Transverse colon (tissue), 4 donors: ENCODE data around the gene SH3PXD2B. TPM values are rescaled to one million over a fixed set of nuclear protein-coding genes. Genes with fewer than 3 reads are reported as not detected.
"Not testable (repeated sequence)": the region's sequence is repeated elsewhere in the genome, so short reads cannot be mapped to it uniquely, and the experiment has no call there.

ENCODE experiments used
- DNase-seq: peaks from one replicate; pipeline ENCODE4 v3.0.0-alpha.2; 2019
- H3K27ac ChIP-seq, 4 donors: fragments of 200-600 bp; sonication (generic); 2 replicates each; pipeline ENCODE4 v1.5.1; 2016 to 2018; ENCODE audit warnings: inconsistent platforms in 4 of 4
- H3K27me3 ChIP-seq: fragments of 200-600 bp; sonication (generic); 2 replicates; pipeline ENCODE4 v1.5.1; 2017; ENCODE audit warnings: inconsistent platforms
- H3K36me3 ChIP-seq, 4 donors: fragments of 200-600 bp; sonication (generic); 2 replicates each; pipeline ENCODE4 v1.5.1; 2017 to 2019; ENCODE audit warnings: inconsistent platforms in 4 of 4
- H3K4me1 ChIP-seq, 4 donors: fragments of 200-600 bp; sonication (generic); 2 replicates each; pipeline ENCODE4 v1.5.1; 2017 to 2020; ENCODE audit warnings: inconsistent platforms in 4 of 4
- H3K4me3 ChIP-seq, 4 donors: fragments of 200-600 bp; sonication (generic); 1 replicate in 1 of 4; 2 replicates in 3 of 4; pipeline versions ENCODE4 v1.5.1 to v1.6.1; 2017 to 2019; ENCODE audit warnings: inconsistent platforms in 4 of 4
- H3K9me3 ChIP-seq, 2 donors: fragments of 200-600 bp; sonication (generic); 2 replicates each; pipeline ENCODE4 v1.5.1; 2017 to 2019; ENCODE audit warnings: inconsistent platforms in 2 of 2
- CTCF ChIP-seq, 5 experiments: fragments of 200-600 bp in 3 of 5; fragments of 450-650 bp in 2 of 5; sonication (generic) in 3 of 5; IDR thresholded peaks; 1 replicate in 2 of 5; 2 replicates in 3 of 5; pipeline ENCODE4 v1.5.1; 2016 to 2017; ENCODE audit warnings: antibody characterized with exemption in 5 of 5, inconsistent platforms in 3 of 5, mild to moderate bottlenecking in 2 of 5, moderate library complexity in 1 of 5
- EP300 ChIP-seq: sonication (generic); formaldehyde crosslinking; IDR thresholded peaks from one replicate; pipeline ENCODE4 v1.6.1; 2017; ENCODE audit warnings: antibody characterized with exemption, low read depth
- POLR2A ChIP-seq: fragments of 450-650 bp; IDR thresholded peaks from one replicate; pipeline ENCODE4 v1.6.1; 2016; ENCODE audit warnings: antibody characterized with exemption, mild to moderate bottlenecking, moderate library complexity
- POLR2AphosphoS5 ChIP-seq, 3 donors: sonication (generic); formaldehyde crosslinking; IDR thresholded peaks; one replicate each; pipeline ENCODE4 v1.6.1; 2016; ENCODE audit warnings: antibody characterized with exemption in 3 of 3
- WGBS, 2 donors: methylation state at CpG; one replicate each; pipeline ENCODE4 v1.1.5; 2018; ENCODE audit warnings: low coverage in 1 of 2; 5-methylcytosine and 5-hydroxymethylcytosine counted together
- in situ Hi-C, 4 donors: fragments of 200-750 bp; cut with MboI; loops; one replicate each; pipeline versions ENCODE4 v1.15.0 to v1.15.1; 2017; ENCODE audit warnings: low sequenced_read_pairs in 3 of 4, low pct_ligation_motif_present in 1 of 4, low pct_unique_long_range_greater_than_20kb in 1 of 4
- intact Hi-C: fragments of 100-400 bp; cut with DNase I; formaldehyde crosslinking; loops from one replicate; pipeline ENCODE4 v1.15.1; 2023; ENCODE audit warnings: low total_unique reads
- total RNA-seq, 4 donors: library from RNA; depleted of rRNA; stranded (reverse); fragments of >200 nt; gene quantifications; one replicate each; pipeline ENCODE4 v1.1.0, GENCODE V29; 2016

The SH3PXD2B gene
- total RNA-seq, 4 donors from 2014 or later = 10.2 to 26.6 (median 14.6) TPM

GRCh38 chr5:172479034-172479783 lies 24.9 kb upstream of the SH3PXD2B start:
- H3K27ac ChIP-seq = peak overlapping the region in 2 of 4 donors; percentile 15 to 27
- intact Hi-C loops (loop anchor here (1.0 to 10.0 kb wide), 3 partner anchors 218 to 473 kb away; no protein-coding TSS in a partner anchor), in situ Hi-C loops (loop anchor here in 3 of 4 donors (5.0 to 25.0 kb wide), 4 partner anchors 213 to 458 kb away; no protein-coding TSS in a partner anchor)
- no peaks in the 10 kb centered on the region for H3K36me3 ChIP-seq
- no peak overlapping the region for H3K4me3 ChIP-seq
- H3K4me1 ChIP-seq = peaks cover 0 to 4% (median 3%) of the 10 kb centered on the region in 4 donors
- 52% methylated on average over 20 of the region's 21 CpGs; no CpG with 5 or more reads in 1 of the 2 donors for WGBS, 2 donors
- DNase-seq = peak; percentile 86
- peak in 1 of 3 donors; percentile 19 for TF ChIP-seq POLR2AphosphoS5 (IDR thresholded peaks at IDR 0.05)
- TF ChIP-seq CTCF (IDR thresholded peaks at IDR 0.05) = peak; percentile 77 to 99 (median 86)
- TF ChIP-seq EP300 = no peak
- no peaks in the 10 kb centered on the region for H3K27me3 ChIP-seq
- H3K9me3 ChIP-seq = no peaks in the 10 kb centered on the region

DNA sequence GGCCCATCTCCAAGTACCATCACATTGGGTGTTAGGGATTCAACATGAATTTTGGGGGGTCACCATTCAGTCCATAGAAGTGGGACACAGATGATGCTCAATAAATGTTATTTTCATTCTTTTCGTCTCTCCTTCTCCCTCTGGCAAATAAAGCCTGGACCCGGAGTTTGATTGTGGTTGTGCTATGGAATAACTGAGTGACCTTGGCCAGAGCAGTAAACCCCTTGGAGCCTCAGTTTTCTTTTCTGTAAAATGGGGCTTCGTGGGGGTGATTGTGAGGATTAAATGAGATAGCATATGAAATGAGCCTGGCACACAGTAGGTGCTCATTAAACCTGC lies 24.3 kb upstream of the SH3PXD2B start:
- in situ Hi-C loops = loop anchor here in 3 of 4 donors (5.0 to 25.0 kb wide), 4 partner anchors 214 to 459 kb away; no protein-coding TSS in a partner anchor
- H3K27me3 ChIP-seq = not testable (repeated sequence)

DNA sequence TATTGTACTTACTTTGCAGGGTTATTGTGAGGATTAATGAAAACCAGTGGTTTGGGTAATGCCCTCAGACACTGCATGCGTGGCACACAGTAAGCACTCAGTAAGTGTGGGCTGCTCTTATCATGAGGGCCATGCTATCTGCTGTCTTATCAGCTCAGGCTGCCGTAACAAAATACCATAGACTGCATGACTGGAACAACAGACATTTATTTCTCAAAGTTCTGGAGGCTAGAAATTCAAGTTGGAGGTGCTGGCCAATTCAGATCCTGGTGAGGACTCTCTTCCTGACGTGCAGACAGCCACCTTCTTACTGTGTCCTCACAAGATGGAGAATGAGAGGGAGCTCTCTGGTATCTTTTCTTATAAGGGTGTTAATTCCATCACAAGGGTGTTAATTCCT lies 23.9 kb upstream of the SH3PXD2B start:
- DNase-seq = no peak
- 74% methylated on average over 3 of the region's 3 CpGs; no CpG with 5 or more reads in 1 of the 2 donors for WGBS, 2 donors
- Histone ChIP-seq H3K36me3 (no peaks in the 10 kb centered on the region), H3K9me3 (no peaks in the 10 kb centered on the region), H3K4me3 (no peak overlapping the region), H3K27ac (no peak overlapping the region), H3K27me3 (no peaks in the 10 kb centered on the region), H3K4me1 (peaks cover 0 to 4% (median 3%) of the 10 kb centered on the region in 4 donors)
- TF ChIP-seq EP300 (no peak), POLR2A (no peak), CTCF (IDR thresholded peaks at IDR 0.05) (no peak), POLR2AphosphoS5 (IDR thresholded peaks at IDR 0.05) (no peak)
- intact Hi-C loops = loop anchor here (5.0 to 10.0 kb wide), 2 partner anchors 447 to 474 kb away; no protein-coding TSS in a partner anchor
- in situ Hi-C loops = loop anchor here in 3 of 4 donors (5.0 to 25.0 kb wide), 4 partner anchors 214 to 459 kb away; no protein-coding TSS in a partner anchor

More for the DNA sequence above, 24.3 kb upstream of the SH3PXD2B start:
- H3K9me3 ChIP-seq, H3K27ac ChIP-seq, H3K4me3 ChIP-seq, H3K4me1 ChIP-seq, DNase-seq, H3K36me3 ChIP-seq: not testable (repeated sequence)
- intact Hi-C loops = loop anchor here (1.0 to 10.0 kb wide), 3 partner anchors 219 to 474 kb away; no protein-coding TSS in a partner anchor
- 30% methylated on average over 3 of the region's 3 CpGs; no CpG with 5 or more reads in 1 of the 2 donors for WGBS, 2 donors

- intact Hi-C loops = loop anchor here (5.0 to 10.0 kb wide), 2 partner anchors 447 to 475 kb away; no protein-coding TSS in a partner anchor
- no peak for DNase-seq
- Histone ChIP-seq H3K36me3 (no peaks in the 10 kb centered on the region), H3K4me3 (no peak overlapping the region), H3K9me3 (no peaks in the 10 kb centered on the region), H3K4me1 (peaks cover 0 to 4% (median 3%) of the 10 kb centered on the region in 4 donors), H3K27ac (no peak overlapping the region), H3K27me3 (no peaks in the 10 kb centered on the region)
- TF ChIP-seq POLR2A (no peak), CTCF (IDR thresholded peaks at IDR 0.05) (no peak), POLR2AphosphoS5 (IDR thresholded peaks at IDR 0.05) (no peak), EP300 (no peak)
- WGBS, 2 donors = 69 to 79% methylated on average over 4 of the region's 4 CpGs
- in situ Hi-C loops = loop anchor here in 3 of 4 donors (5.0 to 25.0 kb wide), 4 partner anchors 215 to 460 kb away; no protein-coding TSS in a partner anchor
These were observed 23.1 kb upstream of the SH3PXD2B start for GRCh38 chr5:172477466-172477865.
